Measurements from ENCODE around the gene CDC5L.

The CDC5L gene

DNA sequence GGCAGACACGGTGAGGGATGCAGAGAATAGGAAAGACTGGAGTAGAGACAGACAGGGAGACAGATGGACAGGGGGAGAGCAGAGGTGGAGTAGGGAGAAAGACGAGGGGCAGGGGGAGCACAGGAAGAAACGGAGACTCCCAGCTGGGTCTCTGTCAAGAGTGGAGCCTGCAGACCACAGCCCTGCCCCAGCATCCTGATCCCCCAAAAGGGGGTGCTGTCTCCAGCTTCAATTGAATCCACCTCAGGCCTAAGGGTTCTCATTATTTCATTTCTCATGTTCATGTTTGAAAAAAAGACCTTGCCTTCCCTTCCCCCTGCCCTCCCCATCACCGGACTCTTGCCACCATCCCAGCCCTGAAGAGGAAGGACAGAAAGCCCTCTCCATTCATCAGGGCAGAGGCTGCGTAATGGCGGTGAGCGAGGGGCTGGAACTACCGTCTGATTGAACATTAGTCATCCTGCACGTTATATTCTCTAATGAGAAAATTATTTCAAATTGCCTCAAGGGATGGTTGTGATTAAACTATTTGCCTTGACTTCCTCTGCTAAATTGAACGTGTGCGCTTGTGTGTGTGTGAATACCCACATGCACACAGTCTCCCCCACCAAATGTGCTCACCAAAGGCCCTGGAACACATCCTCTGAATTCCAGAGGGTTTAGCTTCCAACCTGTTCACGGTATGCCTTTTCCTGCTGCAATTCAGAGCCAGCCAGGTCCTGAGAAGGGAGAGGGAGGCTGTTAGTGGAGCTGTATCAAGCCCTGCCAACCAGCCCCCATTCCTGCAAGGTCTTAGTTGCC, 98.3 kb downstream of the CDC5L start:
- H3K9ac ChIP-seq (ENCODE audit: insufficient read length), result no peak overlapping the region
- H3K4me3 ChIP-seq, result no peak overlapping the region
- H3K9me3 ChIP-seq (ENCODE audit: low read depth, low read length), result no peaks in the 10 kb centered on the region
- TF ChIP-seq EZH2 (IDR thresholded peaks at IDR 0.05) (no peak), POLR2AphosphoS5 (IDR thresholded peaks at IDR 0.05; ENCODE audit: borderline replicate concordance, low read depth, low read length) (no peak), FOXP2 (optimal IDR thresholded peaks at IDR 0.05; ENCODE audit: control extremely low read depth, extremely low read length, insufficient read depth) (no peak)
- peak; percentile 2 for DNase-seq (ENCODE audit: low read depth, low spot score)
- H3K27ac ChIP-seq, result no peak overlapping the region
- no peaks in the 10 kb centered on the region for H3K36me3 ChIP-seq (ENCODE audit: insufficient read depth, low read length)

DNA sequence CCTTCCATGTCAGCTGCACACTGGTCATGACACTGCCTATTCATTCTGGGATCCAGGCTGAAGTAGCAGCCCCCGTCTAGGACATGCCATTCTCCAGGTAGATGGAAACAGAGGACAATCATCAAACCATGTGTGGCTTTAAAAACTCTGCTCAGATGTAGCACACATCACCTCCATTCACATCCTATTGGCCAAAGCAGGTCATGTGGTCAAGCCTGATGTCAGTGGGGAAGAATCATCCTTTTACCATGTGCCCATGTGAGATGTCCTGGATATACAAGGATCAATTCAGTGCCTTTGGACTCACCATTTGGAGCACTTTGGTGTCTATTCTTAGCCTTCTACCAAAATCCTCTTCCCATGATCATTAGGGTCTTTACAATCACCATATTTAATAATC, 99.5 kb downstream of the CDC5L start:
- no peak for DNase-seq (ENCODE audit: low read depth, low spot score)
- H3K9me3 ChIP-seq (ENCODE audit: low read depth, low read length), result no peaks in the 10 kb centered on the region
- TF ChIP-seq EZH2 (IDR thresholded peaks at IDR 0.05), result no peak
- no peak for TF ChIP-seq POLR2AphosphoS5 (IDR thresholded peaks at IDR 0.05; ENCODE audit: borderline replicate concordance, low read depth, low read length)
- TF ChIP-seq FOXP2 (optimal IDR thresholded peaks at IDR 0.05; ENCODE audit: control extremely low read depth, extremely low read length, insufficient read depth), result no peak
- no peak overlapping the region for H3K4me3 ChIP-seq
- no peak overlapping the region for H3K9ac ChIP-seq (ENCODE audit: insufficient read length)
- no peaks in the 10 kb centered on the region for H3K36me3 ChIP-seq (ENCODE audit: insufficient read depth, low read length)
- H3K27ac ChIP-seq, result no peak overlapping the region

GRCh38 chr6:44487586-44487985, 100.1 kb downstream of the CDC5L start:
- no peak for TF ChIP-seq FOXP2 (optimal IDR thresholded peaks at IDR 0.05; ENCODE audit: control extremely low read depth, extremely low read length, insufficient read depth)
- no peak for TF ChIP-seq EZH2 (IDR thresholded peaks at IDR 0.05)
- TF ChIP-seq POLR2AphosphoS5 (IDR thresholded peaks at IDR 0.05; ENCODE audit: borderline replicate concordance, low read depth, low read length), result no peak
- Histone ChIP-seq H3K9me3 (ENCODE audit: low read depth, low read length) (no peaks in the 10 kb centered on the region), H3K36me3 (ENCODE audit: insufficient read depth, low read length) (no peaks in the 10 kb centered on the region), H3K4me3 (no peak overlapping the region), H3K9ac (ENCODE audit: insufficient read length) (no peak overlapping the region), H3K27ac (no peak overlapping the region)
- DNase-seq (ENCODE audit: low read depth, low spot score), result no peak

- no peak overlapping the region for H3K9ac ChIP-seq (ENCODE audit: insufficient read length)
- H3K9me3 ChIP-seq (ENCODE audit: low read depth, low read length), result no peaks in the 10 kb centered on the region
- no peaks in the 10 kb centered on the region for H3K36me3 ChIP-seq (ENCODE audit: insufficient read depth, low read length)
- no peak for TF ChIP-seq EZH2 (IDR thresholded peaks at IDR 0.05)
- TF ChIP-seq FOXP2 (optimal IDR thresholded peaks at IDR 0.05; ENCODE audit: control extremely low read depth, extremely low read length, insufficient read depth), result no peak
- no peak for TF ChIP-seq POLR2AphosphoS5 (IDR thresholded peaks at IDR 0.05; ENCODE audit: borderline replicate concordance, low read depth, low read length)
- H3K4me3 ChIP-seq, result no peak overlapping the region
- no peak for DNase-seq (ENCODE audit: low read depth, low spot score)
- H3K27ac ChIP-seq, result no peak overlapping the region
Measured at GRCh38 chr6:44489910-44490604, 102.6 kb downstream of the CDC5L start.

GRCh38 chr6:44493132-44493531, 105.6 kb downstream of the CDC5L start:
- Histone ChIP-seq H3K36me3 (ENCODE audit: insufficient read depth, low read length) (no peaks in the 10 kb centered on the region), H3K4me3 (no peak overlapping the region), H3K9ac (ENCODE audit: insufficient read length) (no peak overlapping the region), H3K9me3 (ENCODE audit: low read depth, low read length) (no peaks in the 10 kb centered on the region), H3K27ac (no peak overlapping the region)
- TF ChIP-seq POLR2AphosphoS5 (IDR thresholded peaks at IDR 0.05; ENCODE audit: borderline replicate concordance, low read depth, low read length) (no peak), FOXP2 (optimal IDR thresholded peaks at IDR 0.05; ENCODE audit: control extremely low read depth, extremely low read length, insufficient read depth) (no peak), EZH2 (IDR thresholded peaks at IDR 0.05) (no peak)
- DNase-seq (ENCODE audit: low read depth, low spot score), result no peak

GRCh38 chr6:44493593-44493992, 106.1 kb downstream of the CDC5L start:
- TF ChIP-seq FOXP2 (optimal IDR thresholded peaks at IDR 0.05; ENCODE audit: control extremely low read depth, extremely low read length, insufficient read depth) (no peak), POLR2AphosphoS5 (IDR thresholded peaks at IDR 0.05; ENCODE audit: borderline replicate concordance, low read depth, low read length) (no peak), EZH2 (IDR thresholded peaks at IDR 0.05) (no peak)
- no peak overlapping the region for H3K27ac ChIP-seq
- H3K36me3 ChIP-seq (ENCODE audit: insufficient read depth, low read length), result no peaks in the 10 kb centered on the region
- no peak overlapping the region for H3K9ac ChIP-seq (ENCODE audit: insufficient read length)
- no peaks in the 10 kb centered on the region for H3K9me3 ChIP-seq (ENCODE audit: low read depth, low read length)
- DNase-seq (ENCODE audit: low read depth, low spot score), result no peak
- H3K4me3 ChIP-seq, result no peak overlapping the region

DNA sequence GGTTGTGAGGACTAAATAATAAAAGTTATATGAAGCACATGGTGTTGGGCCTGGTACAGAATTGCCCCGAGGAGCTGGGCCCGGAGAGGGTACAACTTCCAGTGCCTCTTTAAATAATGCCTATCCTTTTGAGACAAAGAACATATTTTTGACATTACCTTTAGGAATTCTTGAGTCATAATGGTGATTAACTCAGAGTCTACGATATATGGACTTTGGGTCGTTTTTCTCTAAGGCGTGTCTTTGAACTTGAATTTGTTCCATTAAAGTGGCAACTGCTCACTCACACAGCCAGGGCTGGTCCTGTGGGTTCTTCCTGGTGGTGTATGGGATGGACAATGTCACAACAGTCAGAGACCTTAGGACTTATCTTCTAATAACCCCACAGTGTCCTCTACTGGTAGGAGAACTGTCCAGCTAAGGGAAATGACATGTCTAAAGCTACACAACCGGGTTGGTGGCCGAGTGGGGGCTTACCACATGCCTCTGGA, 106.5 kb downstream of the CDC5L start:
- no peak for TF ChIP-seq EZH2 (IDR thresholded peaks at IDR 0.05)
- no peak for TF ChIP-seq FOXP2 (optimal IDR thresholded peaks at IDR 0.05; ENCODE audit: control extremely low read depth, extremely low read length, insufficient read depth)
- no peak for TF ChIP-seq POLR2AphosphoS5 (IDR thresholded peaks at IDR 0.05; ENCODE audit: borderline replicate concordance, low read depth, low read length)
- no peak for DNase-seq (ENCODE audit: low read depth, low spot score)
- no peak overlapping the region for H3K27ac ChIP-seq
- no peak overlapping the region for H3K4me3 ChIP-seq
- H3K9ac ChIP-seq (ENCODE audit: insufficient read length), result no peak overlapping the region
- H3K36me3 ChIP-seq (ENCODE audit: insufficient read depth, low read length), result no peaks in the 10 kb centered on the region
- H3K9me3 ChIP-seq (ENCODE audit: low read depth, low read length), result no peaks in the 10 kb centered on the region

- TF ChIP-seq EZH2 (IDR thresholded peaks at IDR 0.05), result no peak
- TF ChIP-seq POLR2AphosphoS5 (IDR thresholded peaks at IDR 0.05; ENCODE audit: borderline replicate concordance, low read depth, low read length), result no peak
- TF ChIP-seq FOXP2 (optimal IDR thresholded peaks at IDR 0.05; ENCODE audit: control extremely low read depth, extremely low read length, insufficient read depth), result no peak
- H3K9ac ChIP-seq (ENCODE audit: insufficient read length), result no peak overlapping the region
- no peaks in the 10 kb centered on the region for H3K36me3 ChIP-seq (ENCODE audit: insufficient read depth, low read length)
- no peaks in the 10 kb centered on the region for H3K9me3 ChIP-seq (ENCODE audit: low read depth, low read length)
- H3K27ac ChIP-seq, result no peak overlapping the region
- H3K4me3 ChIP-seq, result no peak overlapping the region
- DNase-seq (ENCODE audit: low read depth, low spot score), result no peak
Measured at GRCh38 chr6:44495036-44495901, 107.8 kb downstream of the CDC5L start.

All from SK-N-MC (cell line).